Activated CD8-positive, alpha-beta memory T cell treated with anti-CD3 and anti-CD28 coated beads, Interleukin-2, amount 50 U/mL, for 24 hours (primary cell): ENCODE results near the gene COL27A1.
"Not testable (repeated sequence)": the region's sequence is repeated elsewhere in the genome, so short reads cannot be mapped to it uniquely, and the experiment has no call there.

Experiments
- DNase-seq: peaks from one replicate; pipeline ENCODE4 v3.0.0-alpha.2; 2020; ENCODE audit errors: extremely low read depth

The COL27A1 gene

GRCh38 chr9:114123031-114123977 lies 32.0 kb upstream of the COL27A1 start:
- DNase-seq, result no peak

DNA sequence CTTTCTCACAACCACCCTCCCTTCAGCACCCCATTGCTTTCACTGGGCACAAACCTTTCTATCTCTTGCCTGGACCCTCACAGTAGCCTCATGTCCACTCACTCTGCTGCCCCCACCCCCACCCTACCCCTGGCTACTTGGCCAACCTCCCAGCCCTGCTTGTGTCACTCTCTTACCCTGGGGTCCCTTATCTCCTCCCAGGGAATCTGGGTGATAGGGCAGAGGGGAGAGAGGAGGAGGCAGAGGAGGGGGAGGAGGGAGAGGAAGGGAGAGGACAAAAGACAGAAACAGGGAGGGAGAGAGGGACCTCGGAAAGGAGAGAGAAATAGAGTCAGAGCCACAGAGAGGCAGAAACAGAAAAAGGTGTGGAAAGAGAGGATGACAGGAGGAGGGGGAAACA lies 31.2 kb upstream of the COL27A1 start:
- no peak for DNase-seq

GRCh38 chr9:114124666-114125475 lies 30.5 kb upstream of the COL27A1 start:
- DNase-seq, result no peak

- DNase-seq, result no peak
Measured at GRCh38 chr9:114125476-114126013, 29.8 kb upstream of the COL27A1 start.

DNA sequence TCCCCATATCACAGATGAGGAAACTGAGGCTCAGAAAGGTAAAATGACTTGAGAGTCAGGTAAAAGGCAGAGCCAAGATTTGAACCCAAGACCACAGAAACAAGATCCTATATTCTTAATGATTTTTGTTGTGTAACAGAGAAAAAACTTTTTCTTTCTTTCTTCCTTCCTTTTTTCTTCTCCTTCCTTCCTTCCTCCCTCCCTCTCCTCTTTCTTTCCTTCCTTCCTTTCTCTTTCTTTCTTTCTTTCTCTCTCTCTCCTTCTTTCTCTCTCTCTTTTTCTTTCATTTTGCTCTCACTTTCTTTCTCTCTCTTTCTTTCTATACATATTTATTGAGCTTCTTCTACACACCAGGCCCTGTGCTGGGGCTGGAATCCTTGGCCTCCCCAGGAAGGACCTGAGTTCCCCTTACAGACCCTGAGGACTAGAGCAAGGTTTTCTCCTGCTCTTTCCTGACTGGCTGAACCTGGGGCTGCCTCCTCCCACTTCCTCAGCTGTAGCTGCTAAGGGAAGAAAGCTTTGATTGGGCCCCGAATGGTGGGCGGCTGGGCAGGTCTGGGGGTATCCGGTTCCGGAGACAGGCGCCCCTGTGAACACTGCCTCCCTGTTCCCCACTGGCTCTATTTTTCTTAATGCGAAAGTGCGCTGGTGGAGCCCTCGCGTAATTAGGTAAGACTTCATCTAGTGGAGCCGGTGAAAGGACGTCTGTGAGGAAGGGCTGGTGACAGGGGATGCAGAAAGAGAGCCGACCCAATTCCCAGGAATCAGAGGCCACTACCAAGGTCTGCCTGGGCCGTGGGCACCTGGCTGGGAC lies 28.9 kb upstream of the COL27A1 start:
- no peak for DNase-seq

- not testable (repeated sequence) for DNase-seq
Measured at GRCh38 chr9:114128759-114129158, 26.6 kb upstream of the COL27A1 start.

GRCh38 chr9:114130141-114130540 lies 25.2 kb upstream of the COL27A1 start:
- no peak for DNase-seq

GRCh38 chr9:114130624-114131277 lies 24.6 kb upstream of the COL27A1 start:
- no peak for DNase-seq

DNA sequence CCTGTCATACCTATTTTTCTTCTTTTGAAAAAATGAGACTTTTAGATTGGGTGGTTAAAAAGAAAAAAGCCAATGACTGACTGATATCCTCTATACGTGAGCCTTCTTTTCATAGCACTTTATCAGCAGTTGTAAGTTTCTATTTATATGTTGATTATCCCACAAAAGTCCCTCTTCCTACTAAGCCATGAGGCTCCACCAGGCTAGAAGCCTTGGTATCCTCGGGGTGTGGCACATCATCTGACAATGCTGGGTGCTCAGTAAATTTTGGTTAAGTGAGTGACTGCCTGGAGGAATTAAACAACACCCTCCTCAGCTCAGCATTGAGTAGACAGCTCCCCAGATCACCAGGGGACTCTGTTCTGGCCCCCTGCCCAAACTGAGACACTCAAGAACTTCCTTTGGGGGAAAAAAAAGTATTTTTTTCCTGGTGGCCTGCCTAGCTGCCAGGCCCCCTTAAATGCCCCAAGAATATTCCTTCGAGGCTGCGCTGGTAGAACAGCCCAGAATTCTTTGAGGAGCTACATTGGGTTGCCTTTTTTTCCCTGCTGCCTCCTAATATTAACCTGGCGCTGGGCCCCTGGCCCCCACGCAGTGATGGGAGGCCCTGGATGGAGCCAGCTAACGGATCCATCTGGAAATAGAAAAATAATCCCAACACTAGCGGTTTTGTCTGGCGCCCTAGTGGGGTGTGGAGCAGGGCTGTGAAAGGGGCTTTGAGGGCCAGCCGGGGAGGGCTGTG lies 23.4 kb upstream of the COL27A1 start:
- DNase-seq, result no peak

- no peak for DNase-seq
Measured at GRCh38 chr9:114132550-114132918, 22.8 kb upstream of the COL27A1 start.

GRCh38 chr9:114134827-114135396 lies 20.4 kb upstream of the COL27A1 start:
- no peak for DNase-seq

DNA sequence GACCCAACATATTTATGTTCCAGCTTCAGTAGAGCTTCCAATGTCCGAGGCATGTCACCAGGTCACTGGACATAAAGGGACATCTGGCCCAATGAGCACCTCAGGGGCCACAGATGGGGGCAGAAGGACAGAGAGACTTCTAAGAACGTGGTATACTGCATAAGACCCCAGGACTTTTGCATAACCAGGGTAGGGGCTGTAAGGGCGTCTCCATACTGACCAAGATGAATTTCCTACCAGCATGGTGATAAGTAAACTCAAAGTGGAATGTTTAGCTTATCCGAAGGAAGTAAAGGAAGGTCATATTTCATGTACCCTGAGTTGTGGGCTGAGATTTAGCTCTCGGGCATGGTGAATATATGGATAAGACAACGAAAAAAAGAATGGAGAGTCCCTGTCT lies 17.5 kb upstream of the COL27A1 start:
- DNase-seq, result no peak

GRCh38 chr9:114138552-114138971 lies 16.8 kb upstream of the COL27A1 start:
- DNase-seq, result no peak

GRCh38 chr9:114139071-114139470 lies 16.3 kb upstream of the COL27A1 start:
- DNase-seq, result no peak

GRCh38 chr9:114140401-114140800 lies 14.9 kb upstream of the COL27A1 start:
- DNase-seq, result no peak

GRCh38 chr9:114140850-114141249 lies 14.5 kb upstream of the COL27A1 start:
- DNase-seq, result no peak

DNA sequence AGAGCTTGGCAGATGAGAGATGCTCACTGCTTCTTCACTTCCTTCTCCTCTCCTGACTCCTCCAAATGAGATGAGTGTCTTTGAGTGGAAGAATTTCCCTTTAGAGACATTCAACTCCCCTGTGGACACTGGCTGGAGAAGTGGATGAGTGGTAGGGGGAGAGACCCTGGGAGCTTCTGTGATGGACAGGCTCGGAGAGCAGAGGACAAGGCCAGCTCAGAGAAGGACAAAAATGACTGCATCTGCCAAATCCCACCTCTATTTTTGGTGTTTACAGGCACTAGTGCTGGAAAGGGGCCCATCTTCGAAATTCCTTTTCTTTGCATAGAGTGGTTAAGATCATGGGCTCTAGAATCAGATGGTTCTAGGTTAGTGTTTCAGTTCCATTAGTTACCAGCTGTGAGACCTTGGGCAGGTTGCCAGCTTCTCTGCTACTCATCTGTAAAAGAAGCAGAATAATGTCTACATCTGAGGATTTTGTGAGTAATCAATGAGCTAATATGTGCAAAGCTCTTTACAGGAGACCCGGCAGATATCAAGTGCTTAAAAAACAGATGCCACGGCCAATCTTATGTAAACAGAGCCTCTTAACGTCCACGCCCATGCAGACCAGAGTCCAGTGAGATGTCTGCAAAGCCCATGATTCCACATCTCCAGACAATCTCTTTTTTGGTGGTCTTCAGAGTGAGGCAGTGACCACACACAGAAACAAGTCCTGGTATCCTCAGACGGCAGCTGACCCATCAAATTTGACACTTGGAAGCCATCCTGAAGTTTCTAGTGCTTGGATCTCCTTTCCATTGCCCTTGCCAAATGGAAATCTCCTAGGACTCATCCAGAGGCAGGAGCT lies 13.6 kb upstream of the COL27A1 start:
- no peak for DNase-seq

GRCh38 chr9:114143234-114143633 lies 12.1 kb upstream of the COL27A1 start:
- no peak for DNase-seq

GRCh38 chr9:114146735-114147134 lies 8.6 kb upstream of the COL27A1 start:
- DNase-seq, result no peak
